IMR-90 (cell line): ENCODE results near the gene CENPQ.

Source experiments
- CEBPB ChIP-seq: IDR thresholded peaks from 2 replicates; pipeline ENCODE4 v1.6.1; 2012; ENCODE audit warnings: low read depth, low read length, improper control_type of control experiment
- ELK1 ChIP-seq: fragments of 150-350 bp; IDR thresholded peaks from 2 replicates; pipeline ENCODE4 v1.6.1; 2016; ENCODE audit warnings: low read depth, mild to moderate bottlenecking, low read length, moderate library complexity, borderline replicate concordance
- FOS ChIP-seq: fragments of 150-350 bp; IDR thresholded peaks from 2 replicates; pipeline ENCODE4 v1.6.1; 2016; ENCODE audit warnings: low read depth, low read length
- MAFK ChIP-seq: IDR thresholded peaks from 2 replicates; pipeline ENCODE4 v1.6.1; 2012; ENCODE audit warnings: low read depth, low read length, improper control_type of control experiment
- MAZ ChIP-seq: IDR thresholded peaks from 2 replicates; pipeline ENCODE4 v1.6.1; 2012; ENCODE audit warnings: low read depth, mild to moderate bottlenecking, low read length, improper control_type of control experiment, moderate library complexity, borderline replicate concordance
- POLR2A ChIP-seq: IDR thresholded peaks from 2 replicates; pipeline ENCODE4 v1.6.1; 2012; ENCODE audit warnings: mild to moderate bottlenecking, low read depth, low read length
- RAD21 ChIP-seq: IDR thresholded peaks from 2 replicates; pipeline ENCODE4 v1.6.1; 2012; ENCODE audit warnings: low read length, improper control_type of control experiment
- RFX5 ChIP-seq: IDR thresholded peaks from 2 replicates; pipeline ENCODE4 v1.8.0; 2012; ENCODE audit warnings: low read depth, mild to moderate bottlenecking, low read length, moderate library complexity
- USF2 ChIP-seq: fragments of 150-350 bp; IDR thresholded peaks from 2 replicates; pipeline ENCODE4 v1.6.1; 2017; ENCODE audit warnings: mild to moderate bottlenecking, antibody characterized with exemption, low read length, low read depth
- TF ChIP-seq, protein P1 (sequence below): conservative IDR thresholded peaks from 2 replicates; pipeline ENCODE4 v1.5.1; 2012; ENCODE audit warnings: mild to moderate bottlenecking, low read depth, low read length, improper control_type of control experiment

DNA sequence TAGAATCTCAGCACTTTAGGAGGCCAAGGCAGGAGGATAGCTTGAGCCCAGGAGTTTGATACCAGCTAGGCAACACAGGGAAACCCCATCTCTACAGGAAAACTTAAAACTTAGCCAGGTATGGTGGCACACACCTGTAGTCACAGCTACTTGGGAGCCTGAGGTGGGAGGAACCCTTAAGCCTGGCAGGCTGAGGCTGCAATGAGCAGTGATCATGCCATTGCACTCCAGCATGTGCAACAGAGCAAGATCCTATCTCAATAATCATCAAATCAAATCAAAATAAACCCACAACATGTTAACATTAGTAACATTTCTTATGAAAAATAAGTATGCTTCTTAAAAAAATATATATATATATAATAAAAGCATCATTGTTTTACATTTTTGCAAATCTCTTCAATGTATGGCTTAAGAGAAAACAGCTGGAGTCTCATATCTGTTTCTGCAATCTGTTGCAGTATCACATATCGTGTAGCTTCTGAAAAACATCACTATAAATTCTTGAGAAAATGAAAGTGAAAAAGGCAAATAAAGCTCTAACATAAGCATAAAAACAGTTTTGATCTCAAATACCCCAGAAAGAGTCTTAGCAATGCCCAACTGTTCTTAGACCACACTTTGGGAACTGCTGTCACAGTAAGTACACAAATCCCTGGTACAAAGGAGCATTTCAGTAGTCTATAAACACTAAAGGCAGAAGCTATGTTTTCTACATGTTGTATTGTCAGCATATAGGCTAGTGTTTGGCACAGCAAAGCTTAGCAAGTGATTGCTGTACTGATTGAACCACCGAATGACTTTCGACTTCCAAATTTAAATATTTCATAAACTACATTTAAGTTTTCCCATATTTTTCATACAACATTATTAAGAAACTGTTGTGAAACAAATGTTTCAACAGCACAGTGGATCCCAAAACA is 8.1 kb upstream of the CENPQ start:
- TF ChIP-seq, protein P1, sequence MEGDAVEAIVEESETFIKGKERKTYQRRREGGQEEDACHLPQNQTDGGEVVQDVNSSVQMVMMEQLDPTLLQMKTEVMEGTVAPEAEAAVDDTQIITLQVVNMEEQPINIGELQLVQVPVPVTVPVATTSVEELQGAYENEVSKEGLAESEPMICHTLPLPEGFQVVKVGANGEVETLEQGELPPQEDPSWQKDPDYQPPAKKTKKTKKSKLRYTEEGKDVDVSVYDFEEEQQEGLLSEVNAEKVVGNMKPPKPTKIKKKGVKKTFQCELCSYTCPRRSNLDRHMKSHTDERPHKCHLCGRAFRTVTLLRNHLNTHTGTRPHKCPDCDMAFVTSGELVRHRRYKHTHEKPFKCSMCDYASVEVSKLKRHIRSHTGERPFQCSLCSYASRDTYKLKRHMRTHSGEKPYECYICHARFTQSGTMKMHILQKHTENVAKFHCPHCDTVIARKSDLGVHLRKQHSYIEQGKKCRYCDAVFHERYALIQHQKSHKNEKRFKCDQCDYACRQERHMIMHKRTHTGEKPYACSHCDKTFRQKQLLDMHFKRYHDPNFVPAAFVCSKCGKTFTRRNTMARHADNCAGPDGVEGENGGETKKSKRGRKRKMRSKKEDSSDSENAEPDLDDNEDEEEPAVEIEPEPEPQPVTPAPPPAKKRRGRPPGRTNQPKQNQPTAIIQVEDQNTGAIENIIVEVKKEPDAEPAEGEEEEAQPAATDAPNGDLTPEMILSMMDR, result no peak
- TF ChIP-seq POLR2A (no peak), FOS (no peak), ELK1 (no peak), USF2 (no peak), MAFK (no peak), RAD21 (no peak), CEBPB (no peak), RFX5 (no peak), MAZ (no peak)
